ENCODE results near the gene ADAM20. TPM values are rescaled to one million over a fixed set of nuclear protein-coding genes. Genes with fewer than 3 reads are reported as not detected.
"Not testable (repeated sequence)": the region's sequence is repeated elsewhere in the genome, so short reads cannot be mapped to it uniquely, and the experiment has no call there.

The ADAM20 gene
- total RNA-seq, 6 donors from 2014 or later, result 0.34 to 4.3 (median 1.2) TPM

GRCh38 chr14:70514168-70515069, 20.4 kb downstream of the ADAM20 start:
- no peaks in the 10 kb centered on the region for H3K27me3 ChIP-seq
- no peak for DNase-seq
- ATAC-seq (ENCODE audit: low FRiP score in 2 of 2), result no peak
- H3K27ac ChIP-seq, result no peak overlapping the region
- WGBS, 2 donors, result 42 to 58% methylated on average over 4 of the region's 4 CpGs
- H3K9me3 ChIP-seq, result peaks cover 0 to 3% (median 1%) of the 10 kb centered on the region in 4 donors
- no peaks in the 10 kb centered on the region for H3K4me1 ChIP-seq
- TF ChIP-seq CTCF (IDR thresholded peaks at IDR 0.05) (no peak), EP300 (IDR thresholded peaks at IDR 0.05) (no peak), POLR2AphosphoS5 (IDR thresholded peaks at IDR 0.05) (no peak), POLR2A (IDR thresholded peaks at IDR 0.05) (no peak)
- H3K4me3 ChIP-seq, result no peak overlapping the region
- H3K36me3 ChIP-seq, result no peaks in the 10 kb centered on the region

GRCh38 chr14:70498191-70498590, 36.6 kb downstream of the ADAM20 start:
- H3K27ac ChIP-seq, result no peak overlapping the region
- TF ChIP-seq POLR2A (IDR thresholded peaks at IDR 0.05), result no peak
- TF ChIP-seq CTCF (IDR thresholded peaks at IDR 0.05), result no peak
- no peak for TF ChIP-seq POLR2AphosphoS5 (IDR thresholded peaks at IDR 0.05)
- no peak for TF ChIP-seq EP300 (IDR thresholded peaks at IDR 0.05)
- peaks cover 0 to 4% (median 0%) of the 10 kb centered on the region in 4 donors for H3K36me3 ChIP-seq
- no peaks in the 10 kb centered on the region for H3K4me1 ChIP-seq
- H3K4me3 ChIP-seq, result no peak overlapping the region
- no peak for DNase-seq
- no peaks in the 10 kb centered on the region for H3K27me3 ChIP-seq
- no peaks in the 10 kb centered on the region for H3K9me3 ChIP-seq
- ATAC-seq (ENCODE audit: low FRiP score in 2 of 2), result no peak

- no peak for ATAC-seq (ENCODE audit: low FRiP score in 2 of 2)
- H3K4me1 ChIP-seq, result no peaks in the 10 kb centered on the region
- 62 to 68% methylated on average over 3 of the region's 3 CpGs for WGBS, 2 donors
- no peaks in the 10 kb centered on the region for H3K27me3 ChIP-seq
- no peak for DNase-seq
- H3K9me3 ChIP-seq, result peaks cover 11 to 41% (median 26%) of the 10 kb centered on the region in 4 donors
- no peak overlapping the region for H3K27ac ChIP-seq
- TF ChIP-seq POLR2A (IDR thresholded peaks at IDR 0.05), result no peak
- no peak for TF ChIP-seq POLR2AphosphoS5 (IDR thresholded peaks at IDR 0.05)
- no peak for TF ChIP-seq CTCF (IDR thresholded peaks at IDR 0.05)
- TF ChIP-seq EP300 (IDR thresholded peaks at IDR 0.05), result no peak
- H3K36me3 ChIP-seq, result no peaks in the 10 kb centered on the region
- H3K4me3 ChIP-seq, result no peak overlapping the region
Observed at GRCh38 chr14:70489579-70490200, 45.1 kb downstream of the ADAM20 start.

GRCh38 chr14:70477356-70478105, 57.3 kb downstream of the ADAM20 start:
- not testable (repeated sequence) for ATAC-seq (ENCODE audit: low FRiP score in 2 of 2); H3K4me3 ChIP-seq; H3K4me1 ChIP-seq; H3K27ac ChIP-seq; H3K36me3 ChIP-seq; H3K9me3 ChIP-seq; H3K27me3 ChIP-seq
- peak in 1 of 2 donors; percentile 69 for DNase-seq
- WGBS, 2 donors, result 88 to 96% methylated on average over 20 to 33 of the region's 57 CpGs

GRCh38 chr14:70475459-70475858, 59.3 kb downstream of the ADAM20 start:
- H3K4me1 ChIP-seq; H3K36me3 ChIP-seq; H3K4me3 ChIP-seq; H3K9me3 ChIP-seq; H3K27me3 ChIP-seq; ATAC-seq (ENCODE audit: low FRiP score in 2 of 2); H3K27ac ChIP-seq: not testable (repeated sequence)
- 86% methylated on average over 13 of the region's 13 CpGs; no CpG with 5 or more reads in 1 of the 2 donors for WGBS, 2 donors
- peak in 1 of 2 donors; percentile 51 for DNase-seq
